Measurements from ENCODE around the gene EIF5. TPM values are rescaled to one million over a fixed set of nuclear protein-coding genes. Genes with fewer than 3 reads are reported as not detected.
A peak's percentile ranks its signal among the peaks of the same experiment; 100 is the strongest.

EIF5 gene
- total and polyA plus RNA-seq, 10 donors = 31.9 to 261 (median 202) TPM

- Histone ChIP-seq H3K9me3 (no peaks in the 10 kb centered on the region), H3K4me1 (peaks cover 0 to 6% (median 0%) of the 10 kb centered on the region in 6 donors), H3K27ac (no peak overlapping the region), H3K36me3 (no peaks in the 10 kb centered on the region), H3K27me3 (replicated peaks in 1 of 7) (peaks cover 0 to 35% (median 0%) of the 10 kb centered on the region in 7 donors), H3K4me3 (no peak overlapping the region)
- WGBS, 5 donors = 76 to 93% (median 91%) methylated on average over 3 of the region's 3 CpGs
- TF ChIP-seq POLR2AphosphoS5 (IDR thresholded peaks at IDR 0.05) = no peak
- no peak for TF ChIP-seq CTCF (IDR thresholded peaks at IDR 0.05 in 8 of 11, conservative IDR thresholded peaks at IDR 0.05 in 3 of 11)
- no peak for TF ChIP-seq POLR2A (IDR thresholded peaks at IDR 0.05)
- no peak for DNase-seq
- intact Hi-C loops (cut with DNase I; ENCODE audit: low total_unique reads) = loop anchor here (10.0 kb wide), 3 partner anchors 106 to 216 kb away; no protein-coding TSS in a partner anchor
These were observed 43.1 kb upstream of the EIF5 start for GRCh38 chr14:103290961-103291360.

GRCh38 chr14:103292426-103293374 is 41.3 kb upstream of the EIF5 start:
- peaks cover 0 to 24% (median 0%) of the 10 kb centered on the region in 7 donors for H3K27me3 ChIP-seq (replicated peaks in 1 of 7)
- WGBS, 5 donors = 25 to 41% (median 28%) methylated on average over 6 to 10 of the region's 10 CpGs
- H3K4me3 ChIP-seq = no peak overlapping the region
- peaks cover 0 to 6% (median 0%) of the 10 kb centered on the region in 6 donors for H3K4me1 ChIP-seq
- H3K36me3 ChIP-seq = no peaks in the 10 kb centered on the region
- H3K9me3 ChIP-seq = no peaks in the 10 kb centered on the region
- peak; percentile 75 to 95 (median 91) for TF ChIP-seq CTCF (IDR thresholded peaks at IDR 0.05 in 8 of 11, conservative IDR thresholded peaks at IDR 0.05 in 3 of 11)
- no peak for TF ChIP-seq POLR2A (IDR thresholded peaks at IDR 0.05)
- DNase-seq = peak; percentile 90
- intact Hi-C loops (cut with DNase I; ENCODE audit: low total_unique reads) = loop anchor here (10.0 kb wide), 3 partner anchors 108 to 218 kb away; no protein-coding TSS in a partner anchor
- no peak overlapping the region for H3K27ac ChIP-seq

GRCh38 chr14:103293465-103293864 is 40.6 kb upstream of the EIF5 start:
- no peak overlapping the region for H3K4me3 ChIP-seq
- no peaks in the 10 kb centered on the region for H3K9me3 ChIP-seq
- DNase-seq = peak; percentile 44
- TF ChIP-seq POLR2A (IDR thresholded peaks at IDR 0.05) = no peak
- no peak for TF ChIP-seq POLR2AphosphoS5 (IDR thresholded peaks at IDR 0.05)
- H3K27me3 ChIP-seq (replicated peaks in 1 of 7) = peaks cover 0 to 18% (median 0%) of the 10 kb centered on the region in 7 donors
- peaks cover 0 to 6% (median 0%) of the 10 kb centered on the region in 6 donors for H3K4me1 ChIP-seq
- intact Hi-C loops (cut with DNase I; ENCODE audit: low total_unique reads) = loop anchor here (10.0 kb wide), 3 partner anchors 109 to 219 kb away; no protein-coding TSS in a partner anchor
- WGBS, 5 donors = 65 to 80% (median 71%) methylated on average over 7 of the region's 7 CpGs
- H3K36me3 ChIP-seq = no peaks in the 10 kb centered on the region
- H3K27ac ChIP-seq = no peak overlapping the region

- H3K4me1 ChIP-seq = peaks cover 0 to 6% (median 0%) of the 10 kb centered on the region in 6 donors
- peak; percentile 67 for DNase-seq
- H3K4me3 ChIP-seq = no peak overlapping the region
- TF ChIP-seq POLR2A (IDR thresholded peaks at IDR 0.05) = no peak
- no peak for TF ChIP-seq POLR2AphosphoS5 (IDR thresholded peaks at IDR 0.05)
- TF ChIP-seq CTCF (IDR thresholded peaks at IDR 0.05 in 8 of 11, conservative IDR thresholded peaks at IDR 0.05 in 3 of 11) = no peak
- H3K27ac ChIP-seq = no peak overlapping the region
- 89 to 92% (median 90%) methylated on average over 11 of the region's 11 CpGs for WGBS, 5 donors
- intact Hi-C loops (cut with DNase I; ENCODE audit: low total_unique reads) = loop anchor here (10.0 kb wide), 3 partner anchors 109 to 219 kb away; no protein-coding TSS in a partner anchor
- no peaks in the 10 kb centered on the region for H3K36me3 ChIP-seq
- peaks cover 0 to 16% (median 0%) of the 10 kb centered on the region in 7 donors for H3K27me3 ChIP-seq (replicated peaks in 1 of 7)
- H3K9me3 ChIP-seq = no peaks in the 10 kb centered on the region
These were observed 39.9 kb upstream of the EIF5 start for GRCh38 chr14:103294091-103294490.
